Subcutaneous adipose tissue (tissue), 4 donors: ENCODE measurements around the gene APBB2. TPM values are rescaled to one million over a fixed set of nuclear protein-coding genes. Genes with fewer than 3 reads are reported as not detected.

Experiments
- CTCF ChIP-seq: fragments of 450-650 bp; IDR thresholded peaks from one replicate; pipeline ENCODE4 v1.5.1; 2016; ENCODE audit warnings: low read depth, mild to moderate bottlenecking, control low read depth, antibody characterized with exemption, moderate library complexity
- total RNA-seq, 4 donors: library from RNA; depleted of rRNA; stranded (reverse); fragments of >200 nt; gene quantifications; one replicate each; pipeline ENCODE4 v1.1.0, GENCODE V29; 2016

Gene APBB2
- total RNA-seq, 4 donors from 2014 or later, result 55.6 to 181 (median 124) TPM

DNA sequence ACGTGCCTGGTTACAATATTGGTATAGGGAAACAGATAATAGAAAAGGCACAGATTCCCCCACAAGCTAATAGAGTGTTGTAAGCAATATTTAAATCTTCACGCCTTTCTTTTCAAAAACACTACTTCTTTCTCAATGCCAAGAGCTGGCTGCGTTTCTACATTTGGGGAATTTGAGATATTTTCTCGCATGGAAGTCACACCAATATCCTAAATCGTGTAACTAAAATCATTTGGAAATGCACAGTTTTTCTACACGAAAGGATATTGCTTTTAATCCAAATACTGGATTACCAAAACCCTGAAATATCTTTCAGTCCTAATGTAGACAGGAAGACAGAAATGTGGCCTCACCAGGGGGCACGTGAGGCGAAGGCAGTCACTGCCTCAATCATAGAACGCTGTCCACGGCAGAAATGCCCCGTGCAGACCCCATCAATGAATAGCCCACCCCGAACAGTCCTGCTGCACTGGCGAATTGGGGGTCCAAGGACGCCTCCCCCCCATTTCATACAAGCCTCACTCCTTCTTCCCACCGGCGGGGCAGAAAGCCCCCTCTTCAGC, 358.0 kb downstream of the APBB2 start:
- TF ChIP-seq CTCF, result no peak

GRCh38 chr4:40850496-40850895, 363.8 kb downstream of the APBB2 start:
- TF ChIP-seq CTCF, result no peak

DNA sequence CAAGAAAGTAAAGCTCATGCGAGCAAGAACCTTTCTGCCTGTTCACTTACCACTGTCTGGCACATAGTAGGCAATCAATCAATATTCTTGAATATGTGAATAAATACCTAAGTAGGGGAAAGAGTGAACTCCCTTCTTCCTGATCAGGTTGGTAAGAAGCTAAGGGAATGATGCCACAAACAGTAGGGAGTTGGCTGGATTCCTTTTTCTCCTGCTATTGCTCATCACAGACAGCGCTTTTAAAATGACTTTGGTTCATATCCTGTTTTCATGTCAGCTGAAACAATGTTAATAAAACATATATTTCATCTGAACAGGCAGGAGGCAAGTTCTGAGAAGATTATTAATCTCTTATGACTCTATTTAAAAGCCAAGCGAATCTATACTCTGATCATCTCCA, 365.4 kb downstream of the APBB2 start:
- no peak for TF ChIP-seq CTCF

- TF ChIP-seq CTCF, result no peak
Measured at GRCh38 chr4:40848251-40848650, 366.1 kb downstream of the APBB2 start.

GRCh38 chr4:40846532-40846931, 367.8 kb downstream of the APBB2 start:
- no peak for TF ChIP-seq CTCF

DNA sequence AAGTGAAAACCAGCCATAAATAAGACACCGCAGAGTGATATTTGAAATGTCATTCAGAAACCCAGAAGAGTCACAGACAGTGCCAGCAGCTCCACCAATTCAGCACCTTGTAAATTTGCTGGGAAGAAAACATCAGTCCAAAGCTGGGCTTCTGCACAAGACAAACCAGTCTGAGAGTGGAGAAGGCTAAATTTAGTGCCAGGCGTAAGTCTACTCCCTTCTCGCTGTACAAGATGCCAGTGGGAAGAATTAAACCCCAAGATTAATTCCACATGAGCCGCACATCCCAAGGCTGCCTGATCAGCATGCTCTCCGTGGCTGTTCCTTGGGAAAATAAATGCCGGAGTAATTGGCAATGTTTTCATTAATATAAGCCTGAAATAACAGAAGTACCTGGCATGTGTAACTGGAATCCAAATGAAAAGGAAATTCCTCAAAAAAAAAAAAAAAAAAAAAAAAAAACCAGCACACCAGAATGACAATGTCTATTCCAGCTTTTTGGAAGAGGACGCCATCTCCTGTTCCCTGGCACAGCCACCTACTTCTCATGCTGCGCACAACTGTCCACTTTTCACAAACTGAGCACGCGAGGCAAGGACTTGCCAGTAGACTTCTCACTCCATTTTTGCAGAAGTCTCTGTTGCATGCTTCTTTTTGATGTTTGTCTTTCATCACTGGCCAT, 369.0 kb downstream of the APBB2 start:
- no peak for TF ChIP-seq CTCF

- TF ChIP-seq CTCF, result no peak
Measured at GRCh38 chr4:40844261-40844660, 370.1 kb downstream of the APBB2 start.
